ENCODE measurements around the gene TNFSF10.
"Not testable (repeated sequence)": the region's sequence is repeated elsewhere in the genome, so short reads cannot be mapped to it uniquely, and the experiment has no call there.

TNFSF10 gene

GRCh38 chr3:172522871-172523818, at the start of gene TNFSF10:
TNFSF10 (minus strand) TSS chr3:172523430; CDS start chr3:172523384, 46 bp downstream.
- no peak for DNase-seq (ENCODE audit: low read depth in 2 of 2)

DNA sequence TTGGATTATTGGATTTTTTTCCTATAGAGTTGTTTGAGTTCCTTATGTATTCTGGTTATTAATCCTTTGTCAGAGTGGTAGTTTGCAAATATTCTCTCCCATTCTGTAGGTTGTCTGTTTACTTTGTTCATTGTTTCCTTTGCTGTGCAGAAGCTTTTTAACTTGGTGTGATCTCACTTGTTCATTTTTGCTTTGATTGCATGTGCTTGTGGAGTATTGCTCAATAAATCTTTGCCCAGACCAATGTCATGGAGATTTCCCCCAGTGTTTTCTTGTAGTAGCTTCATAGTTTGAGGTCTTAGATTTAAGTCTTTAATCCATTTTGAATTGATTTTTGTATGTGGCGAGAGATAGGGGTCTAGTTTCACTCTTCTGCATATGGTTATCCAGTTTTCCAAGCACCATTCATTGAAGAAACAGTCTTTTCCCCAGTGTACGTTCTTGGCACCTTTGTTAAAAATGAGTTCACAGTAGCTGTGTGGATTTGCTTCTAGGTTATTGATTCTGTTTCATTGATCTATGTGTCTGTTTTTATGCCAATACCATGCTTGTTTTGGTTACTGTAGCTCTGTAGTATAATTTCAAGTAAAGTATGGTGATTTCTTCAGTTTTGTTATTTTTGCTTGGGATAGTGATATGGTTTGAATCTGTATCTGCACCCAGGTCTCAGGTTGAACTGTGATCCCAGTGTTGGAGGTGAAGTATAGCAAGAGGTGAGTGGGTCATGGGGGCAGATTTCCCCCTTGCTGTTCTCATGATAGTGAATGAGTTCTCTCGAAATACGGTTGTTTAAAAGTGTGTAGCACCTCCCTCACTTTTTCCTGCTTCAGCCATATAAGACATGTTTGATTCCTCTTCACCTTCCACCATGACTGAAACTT, 46.1 kb upstream of the TNFSF10 start:
- DNase-seq (ENCODE audit: low read depth in 2 of 2), result no peak

DNA sequence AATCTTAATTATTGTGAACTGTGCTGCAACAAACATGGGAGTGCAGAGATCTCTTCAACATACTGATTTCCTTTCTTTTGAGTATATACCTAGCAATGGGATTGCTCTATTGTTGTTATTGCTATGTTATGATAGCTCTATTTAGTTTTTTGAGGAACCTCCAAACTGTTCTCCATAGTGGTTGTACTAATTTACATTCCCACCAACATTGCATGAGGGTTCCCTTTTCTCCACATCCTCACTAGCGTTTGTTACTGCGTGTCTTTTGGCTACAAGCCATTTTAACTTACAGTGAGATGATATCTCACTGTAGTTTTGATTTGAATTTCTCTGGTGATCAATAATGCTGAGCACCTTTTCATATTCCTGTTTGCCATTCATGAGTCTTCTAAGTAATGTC, 45.5 kb upstream of the TNFSF10 start:
- DNase-seq (ENCODE audit: low read depth in 2 of 2), result no peak

GRCh38 chr3:172566785-172567184, 43.6 kb upstream of the TNFSF10 start:
- DNase-seq (ENCODE audit: low read depth in 2 of 2), result not testable (repeated sequence)

DNA sequence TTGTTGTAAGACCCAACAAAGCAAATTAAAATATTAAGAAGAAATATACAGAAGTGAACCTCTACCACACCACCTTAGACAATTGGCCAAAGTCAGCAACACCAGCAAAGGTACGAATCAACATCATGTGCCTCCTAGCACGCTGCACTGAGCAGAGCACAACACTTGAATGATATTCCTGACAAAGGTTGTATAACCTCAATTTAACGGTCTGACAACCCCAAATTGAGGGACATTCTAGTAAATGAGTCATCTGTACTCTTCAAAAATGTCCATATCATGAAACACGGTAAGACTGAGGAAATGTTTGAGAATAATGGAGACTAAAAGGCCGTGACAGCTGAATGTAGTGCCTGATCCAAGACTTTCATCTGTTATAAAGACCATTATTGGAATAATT, 41.3 kb upstream of the TNFSF10 start:
- no peak for DNase-seq (ENCODE audit: low read depth in 2 of 2)

DNA sequence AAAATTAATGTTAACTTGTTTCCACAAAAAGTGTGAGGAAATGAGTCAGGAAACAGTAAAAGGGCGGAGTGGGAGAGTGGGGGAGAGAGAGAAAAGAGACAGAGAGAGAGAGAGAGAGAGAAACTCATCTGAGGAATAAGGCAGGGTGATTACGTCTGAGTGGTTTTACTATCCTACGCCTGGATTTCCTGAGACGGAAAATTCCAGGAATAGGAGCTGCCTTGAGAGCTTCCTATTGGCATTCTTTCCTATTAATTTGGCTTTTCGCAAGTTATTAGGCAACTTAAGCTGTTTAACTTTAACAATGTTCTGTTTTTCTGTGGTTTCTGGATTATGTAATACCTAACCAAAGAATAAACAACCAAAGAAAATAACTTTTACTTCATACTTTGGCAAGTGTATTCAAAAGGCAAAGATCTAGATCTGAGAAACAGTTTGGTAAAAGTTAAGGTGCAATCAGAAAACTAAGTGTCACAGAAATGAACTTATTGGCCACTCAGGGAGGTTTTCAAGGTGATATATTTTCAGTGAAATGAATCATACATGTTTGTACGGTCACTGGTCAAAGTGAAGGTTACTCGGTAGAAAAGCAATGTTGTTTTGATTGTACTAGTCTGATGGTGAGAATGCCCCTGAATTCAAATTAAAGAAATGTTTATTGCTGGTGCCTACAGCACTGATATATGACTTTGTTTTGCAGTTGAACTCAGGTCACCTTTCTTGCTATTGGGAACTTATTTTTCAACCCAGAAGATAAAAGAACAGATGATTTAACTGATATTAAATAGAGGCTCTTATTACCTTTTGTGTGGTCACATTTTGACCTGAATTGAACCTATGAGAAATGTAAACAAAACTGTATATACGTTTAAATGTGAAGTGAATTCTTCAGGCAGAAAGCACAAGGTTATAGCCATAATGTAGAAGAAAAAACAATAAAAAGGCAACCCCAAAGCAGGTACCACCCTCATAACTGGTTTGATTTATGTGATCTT, 39.9 kb upstream of the TNFSF10 start:
- peak; percentile 45 to 54 for DNase-seq (ENCODE audit: low read depth in 2 of 2)

DNA sequence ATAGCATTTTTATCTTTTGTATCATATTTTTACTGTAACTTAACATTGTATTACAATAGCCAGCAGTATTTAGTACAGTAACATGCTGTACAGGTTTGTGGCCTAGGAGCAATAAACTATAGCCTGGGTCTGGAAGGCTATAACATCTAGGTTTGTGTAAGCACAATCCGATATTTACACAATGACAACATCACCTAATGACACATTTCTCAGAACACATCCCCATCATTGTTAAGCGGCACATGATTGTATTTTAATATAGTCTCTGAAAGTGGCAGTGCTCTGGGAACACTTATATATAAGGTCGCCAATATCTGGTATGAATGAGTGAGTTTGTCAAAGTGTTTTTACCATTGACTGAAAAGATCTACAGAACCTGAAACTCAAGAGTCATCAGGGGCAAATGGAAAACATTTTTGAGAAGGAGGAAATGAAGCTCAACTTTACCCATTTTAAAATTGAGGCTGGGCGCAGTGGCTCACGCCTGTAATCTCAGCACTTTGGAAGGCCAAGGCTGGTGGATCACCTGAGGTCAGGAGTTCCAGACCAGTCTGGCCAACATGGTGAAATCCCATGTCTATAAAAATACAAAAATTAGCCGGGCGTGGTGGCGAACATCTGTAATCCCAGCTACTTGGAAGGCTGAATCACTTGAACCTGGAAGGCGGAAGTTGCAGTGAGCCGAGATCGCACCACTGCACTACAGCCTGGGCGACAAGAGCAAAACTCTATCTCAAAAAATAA, 38.8 kb upstream of the TNFSF10 start:
- DNase-seq (ENCODE audit: low read depth in 2 of 2), result no peak

- DNase-seq (ENCODE audit: low read depth in 2 of 2), result no peak
Measured at GRCh38 chr3:172560586-172560985, 37.4 kb upstream of the TNFSF10 start.

- no peak for DNase-seq (ENCODE audit: low read depth in 2 of 2)
Measured at GRCh38 chr3:172560026-172560425, 36.8 kb upstream of the TNFSF10 start.

GRCh38 chr3:172559020-172559419, 35.8 kb upstream of the TNFSF10 start:
- no peak for DNase-seq (ENCODE audit: low read depth in 2 of 2)

- peak in 1 of 2 experiments; percentile 17 for DNase-seq (ENCODE audit: low read depth in 2 of 2)
Measured at GRCh38 chr3:172557515-172558220, 34.4 kb upstream of the TNFSF10 start.

GRCh38 chr3:172553526-172554252, 30.5 kb upstream of the TNFSF10 start:
- DNase-seq (ENCODE audit: low read depth in 2 of 2), result no peak

- DNase-seq (ENCODE audit: low read depth in 2 of 2), result no peak
Measured at GRCh38 chr3:172552607-172553006, 29.4 kb upstream of the TNFSF10 start.

DNA sequence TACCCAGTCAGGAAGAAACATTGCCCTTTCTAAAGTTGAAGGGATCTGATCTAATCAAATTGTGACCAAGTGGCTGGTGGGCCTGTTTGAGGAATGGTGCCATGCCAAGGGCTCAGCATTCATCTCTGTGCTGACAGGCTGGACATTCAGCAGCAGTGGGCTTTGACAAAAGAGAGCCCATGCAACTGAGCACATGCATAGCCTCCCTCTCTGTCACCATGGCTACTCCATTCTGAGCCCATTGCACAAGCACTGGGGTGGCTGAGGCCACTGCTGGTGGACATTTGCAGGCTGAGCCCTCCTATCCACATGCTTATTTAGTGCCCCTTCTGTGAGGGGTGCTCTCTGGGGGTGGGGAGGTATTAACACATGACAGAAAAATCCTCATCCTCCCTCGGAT, 28.6 kb upstream of the TNFSF10 start:
- no peak for DNase-seq (ENCODE audit: low read depth in 2 of 2)

GRCh38 chr3:172550347-172550943, 27.2 kb upstream of the TNFSF10 start:
- DNase-seq (ENCODE audit: low read depth in 2 of 2), result no peak

- DNase-seq (ENCODE audit: low read depth in 2 of 2), result no peak
Measured at GRCh38 chr3:172549144-172549543, 25.9 kb upstream of the TNFSF10 start.

DNA sequence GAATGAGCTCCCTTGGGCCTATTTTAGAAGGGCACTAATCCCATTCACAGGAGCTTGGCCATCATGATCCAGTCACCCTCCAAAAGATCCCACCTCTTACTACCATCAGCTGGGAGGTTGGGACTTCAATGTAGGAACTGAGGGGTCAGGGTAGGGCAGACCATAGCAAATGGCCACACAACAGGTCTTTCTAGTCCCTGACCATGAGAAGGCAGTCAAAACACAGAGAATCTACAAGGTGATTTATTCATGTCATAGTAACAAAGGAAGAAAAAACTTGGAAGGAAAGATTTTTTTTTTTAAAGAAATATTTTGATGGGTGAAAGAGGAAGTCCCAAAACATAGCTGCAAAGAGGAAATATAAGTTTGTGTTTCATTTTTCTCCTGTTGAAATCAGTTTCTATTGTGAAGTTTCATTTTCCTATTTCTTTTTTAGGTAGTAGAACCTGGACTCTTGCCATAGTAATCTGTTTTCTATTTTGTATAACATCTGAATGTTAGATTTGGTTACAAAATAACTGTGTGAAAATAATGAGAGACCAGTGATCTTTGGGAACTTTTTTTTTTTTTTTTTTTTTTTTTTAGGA, 23.5 kb upstream of the TNFSF10 start:
- DNase-seq (ENCODE audit: low read depth in 2 of 2), result no peak

DNA sequence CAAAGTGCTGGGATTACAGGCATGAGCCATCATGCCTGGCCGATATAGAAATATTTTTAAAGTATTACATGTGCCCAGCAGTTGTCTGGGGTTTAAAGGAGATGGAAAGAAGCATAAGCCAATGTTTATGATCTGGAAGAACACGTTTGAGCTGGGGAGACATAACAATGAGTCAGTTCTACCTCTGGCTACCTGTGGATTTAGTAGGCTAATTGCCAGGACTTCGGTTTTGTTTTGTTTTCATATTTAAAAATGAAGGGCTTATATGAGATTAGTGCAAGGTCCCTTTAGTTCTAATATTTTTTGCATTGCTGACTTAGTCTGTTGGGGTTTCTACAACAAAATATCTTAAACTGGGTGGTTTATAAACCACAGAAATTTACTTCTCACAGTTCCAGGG, 22.9 kb upstream of the TNFSF10 start:
- DNase-seq (ENCODE audit: low read depth in 2 of 2), result no peak
